Measurements from ENCODE around the gene COPB1. TPM values are rescaled to one million over a fixed set of nuclear protein-coding genes. Genes with fewer than 3 reads are reported as not detected.

Gene COPB1
- total RNA-seq, 3 donors from 2014 or later: 95.2 to 139 (median 115) TPM

- DNase-seq (ENCODE audit: low spot score in 2 of 2): no peak
- no peaks in the 10 kb centered on the region for H3K36me3 ChIP-seq
- intact Hi-C loops (cut with DNase I; ENCODE audit: low total_unique reads): no loop called here
- H3K4me3 ChIP-seq: no peak overlapping the region
- no peaks in the 10 kb centered on the region for H3K4me1 ChIP-seq
- no peak for TF ChIP-seq POLR2AphosphoS5 (IDR thresholded peaks at IDR 0.05)
- TF ChIP-seq POLR2A (IDR thresholded peaks at IDR 0.05): no peak
- TF ChIP-seq CTCF (IDR thresholded peaks at IDR 0.05): no peak
- H3K9me3 ChIP-seq: no peaks in the 10 kb centered on the region
- peak overlapping the region in 1 of 2 donors; percentile 41 for H3K27ac ChIP-seq
- H3K27me3 ChIP-seq: no peaks in the 10 kb centered on the region
Measured at GRCh38 chr11:14417186-14417585, 82.4 kb downstream of the COPB1 start.

GRCh38 chr11:14414470-14415461 lies 84.8 kb downstream of the COPB1 start:
- TF ChIP-seq POLR2AphosphoS5 (IDR thresholded peaks at IDR 0.05) (no peak), POLR2A (IDR thresholded peaks at IDR 0.05) (no peak), CTCF (IDR thresholded peaks at IDR 0.05) (no peak)
- no peaks in the 10 kb centered on the region for H3K4me1 ChIP-seq
- peak overlapping the region in 1 of 2 donors; percentile 23 for H3K27ac ChIP-seq
- no peaks in the 10 kb centered on the region for H3K9me3 ChIP-seq
- intact Hi-C loops (cut with DNase I; ENCODE audit: low total_unique reads): no loop called here
- H3K36me3 ChIP-seq: no peaks in the 10 kb centered on the region
- H3K27me3 ChIP-seq: no peaks in the 10 kb centered on the region
- H3K4me3 ChIP-seq: no peak overlapping the region
- no peak for DNase-seq (ENCODE audit: low spot score in 2 of 2)

GRCh38 chr11:14413307-14414069 lies 86.1 kb downstream of the COPB1 start:
- H3K36me3 ChIP-seq: no peaks in the 10 kb centered on the region
- TF ChIP-seq CTCF (IDR thresholded peaks at IDR 0.05) (peak in 1 of 3 donors; percentile 16), POLR2A (IDR thresholded peaks at IDR 0.05) (no peak), POLR2AphosphoS5 (IDR thresholded peaks at IDR 0.05) (no peak)
- peak overlapping the region; percentile 44 to 52 for H3K27ac ChIP-seq
- no peaks in the 10 kb centered on the region for H3K27me3 ChIP-seq
- intact Hi-C loops (cut with DNase I; ENCODE audit: low total_unique reads): no loop called here
- H3K4me1 ChIP-seq: no peaks in the 10 kb centered on the region
- H3K9me3 ChIP-seq: no peaks in the 10 kb centered on the region
- DNase-seq (ENCODE audit: low spot score in 2 of 2): peak in 1 of 2 donors; percentile 41
- H3K4me3 ChIP-seq: no peak overlapping the region

- Histone ChIP-seq H3K27ac (peak overlapping the region; percentile 10 to 52), H3K4me1 (no peaks in the 10 kb centered on the region), H3K9me3 (no peaks in the 10 kb centered on the region), H3K27me3 (no peaks in the 10 kb centered on the region), H3K4me3 (no peak overlapping the region), H3K36me3 (no peaks in the 10 kb centered on the region)
- intact Hi-C loops (cut with DNase I; ENCODE audit: low total_unique reads): no loop called here
- TF ChIP-seq CTCF (IDR thresholded peaks at IDR 0.05) (no peak), POLR2AphosphoS5 (IDR thresholded peaks at IDR 0.05) (no peak), POLR2A (IDR thresholded peaks at IDR 0.05) (no peak)
- peak in 1 of 2 donors; percentile 41 for DNase-seq (ENCODE audit: low spot score in 2 of 2)
Measured at GRCh38 chr11:14411818-14412217, 87.8 kb downstream of the COPB1 start.
